Measurements from ENCODE around the gene MAN2A2.
"Not testable (repeated sequence)": the region's sequence is repeated elsewhere in the genome, so short reads cannot be mapped to it uniquely, and the experiment has no call there.

MAN2A2 gene

GRCh38 chr15:90922712-90923322 lies 19.7 kb downstream of the MAN2A2 start:
- not testable (repeated sequence) for DNase-seq

DNA sequence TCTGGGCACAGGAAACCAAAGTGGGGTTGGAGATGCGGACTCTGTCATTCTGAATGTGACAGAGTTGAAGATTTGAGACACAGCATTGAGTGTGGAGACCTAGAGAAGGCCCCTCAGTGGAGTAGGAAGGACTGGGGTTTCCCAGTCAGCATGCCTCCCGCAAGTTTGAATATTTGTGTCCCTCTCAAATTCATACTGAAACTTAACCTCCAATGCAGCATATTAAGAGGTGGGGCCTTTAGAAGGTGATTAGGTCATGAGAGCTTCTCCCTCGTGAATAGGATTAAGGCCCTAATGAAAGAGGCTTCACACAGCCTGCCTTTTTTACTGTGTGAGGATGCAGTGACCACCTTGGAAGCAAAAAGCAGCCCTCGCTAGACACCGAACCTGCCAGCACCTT lies 21.3 kb downstream of the MAN2A2 start:
- no peak for DNase-seq

DNA sequence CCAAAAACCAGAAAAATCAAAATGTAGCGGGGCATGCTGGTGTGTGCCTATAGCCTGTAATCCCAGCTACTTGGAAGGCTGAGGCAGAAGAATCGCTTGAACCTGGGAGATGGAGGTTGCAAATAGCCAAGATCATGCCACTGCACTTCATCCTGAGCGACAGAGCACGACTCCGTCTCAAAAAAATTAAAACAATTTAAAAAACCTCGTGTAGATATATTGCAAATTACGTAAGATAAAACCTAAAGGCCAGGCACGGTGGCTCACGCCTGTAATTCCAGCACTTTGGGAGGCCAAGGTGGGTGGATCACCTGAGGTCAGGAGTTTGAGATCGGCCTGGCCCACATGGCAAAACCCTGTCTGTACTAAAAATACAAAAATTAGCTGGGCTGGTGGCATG lies 23.7 kb downstream of the MAN2A2 start:
- not testable (repeated sequence) for DNase-seq

DNA sequence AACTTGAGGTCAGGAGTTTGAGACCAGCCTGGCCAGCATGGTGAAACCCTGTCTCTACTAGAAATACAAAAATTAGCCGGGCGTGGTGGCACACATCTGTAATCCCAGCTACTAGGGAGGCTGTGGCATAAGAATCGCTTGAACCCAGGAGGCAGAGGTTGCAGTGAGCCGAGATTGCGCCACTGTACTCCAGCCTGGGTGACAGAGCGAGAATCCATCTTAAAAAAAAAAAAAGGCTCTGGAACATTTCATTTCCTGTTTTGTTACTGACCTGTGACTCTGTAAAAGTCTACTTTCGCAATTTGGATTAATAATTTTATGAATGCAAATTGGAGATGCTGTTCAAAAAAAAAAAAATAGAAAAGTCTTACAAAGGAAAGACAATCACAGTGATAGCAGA lies 25.0 kb downstream of the MAN2A2 start:
- DNase-seq, result not testable (repeated sequence)

GRCh38 chr15:90929246-90930019 lies 26.3 kb downstream of the MAN2A2 start:
- DNase-seq, result no peak

GRCh38 chr15:90930861-90931574 lies 27.9 kb downstream of the MAN2A2 start:
- DNase-seq, result no peak

- DNase-seq, result no peak
Measured at GRCh38 chr15:90931575-90931827, 28.4 kb downstream of the MAN2A2 start.

- peak; percentile 78 for DNase-seq
Measured at GRCh38 chr15:90931828-90932659, 28.9 kb downstream of the MAN2A2 start, which contains the start of gene HDDC3. TSS of gene HDDC3 (minus strand) at chr15:90932549. CDS start at chr15:90932540, 9 bp downstream.

GRCh38 chr15:90932660-90932991 lies 29.5 kb downstream of the MAN2A2 start:
- no peak for DNase-seq

GRCh38 chr15:90933301-90933700 lies 30.2 kb downstream of the MAN2A2 start:
- DNase-seq, result no peak

DNA sequence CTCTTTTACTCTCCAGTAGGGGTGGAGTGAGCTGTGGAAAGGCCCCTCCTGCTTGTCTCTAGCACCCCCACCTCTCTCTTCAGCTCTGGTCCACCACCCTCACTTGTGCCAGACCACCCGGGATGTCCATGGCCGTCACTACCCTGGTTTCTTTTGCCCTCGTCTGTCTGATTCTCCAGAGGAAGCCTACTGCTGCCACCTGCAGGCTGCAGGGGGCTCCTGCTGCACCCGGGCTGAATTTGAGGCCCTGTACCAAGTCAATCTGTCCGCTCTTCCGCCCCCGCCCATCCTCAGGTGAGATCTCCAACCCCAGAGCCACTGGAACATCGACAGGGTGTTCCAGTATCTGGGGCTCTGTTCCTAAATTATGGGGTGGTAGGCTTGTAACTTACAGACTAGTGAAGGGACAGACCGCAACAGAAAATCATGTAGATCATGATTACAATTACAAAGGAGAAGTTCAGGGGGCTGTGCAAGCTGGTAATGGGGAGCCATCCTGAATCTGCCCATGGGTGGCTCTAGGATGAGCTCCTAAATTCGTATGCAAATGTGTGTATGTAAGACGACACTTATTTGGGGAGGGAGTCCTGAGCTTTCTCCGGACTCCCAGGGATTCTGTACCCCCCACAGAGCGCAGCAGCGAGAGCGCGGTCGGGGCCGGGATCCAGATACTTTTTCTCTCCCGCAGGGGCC lies 31.3 kb downstream of the MAN2A2 start:
- DNase-seq, result peak; percentile 80

DNA sequence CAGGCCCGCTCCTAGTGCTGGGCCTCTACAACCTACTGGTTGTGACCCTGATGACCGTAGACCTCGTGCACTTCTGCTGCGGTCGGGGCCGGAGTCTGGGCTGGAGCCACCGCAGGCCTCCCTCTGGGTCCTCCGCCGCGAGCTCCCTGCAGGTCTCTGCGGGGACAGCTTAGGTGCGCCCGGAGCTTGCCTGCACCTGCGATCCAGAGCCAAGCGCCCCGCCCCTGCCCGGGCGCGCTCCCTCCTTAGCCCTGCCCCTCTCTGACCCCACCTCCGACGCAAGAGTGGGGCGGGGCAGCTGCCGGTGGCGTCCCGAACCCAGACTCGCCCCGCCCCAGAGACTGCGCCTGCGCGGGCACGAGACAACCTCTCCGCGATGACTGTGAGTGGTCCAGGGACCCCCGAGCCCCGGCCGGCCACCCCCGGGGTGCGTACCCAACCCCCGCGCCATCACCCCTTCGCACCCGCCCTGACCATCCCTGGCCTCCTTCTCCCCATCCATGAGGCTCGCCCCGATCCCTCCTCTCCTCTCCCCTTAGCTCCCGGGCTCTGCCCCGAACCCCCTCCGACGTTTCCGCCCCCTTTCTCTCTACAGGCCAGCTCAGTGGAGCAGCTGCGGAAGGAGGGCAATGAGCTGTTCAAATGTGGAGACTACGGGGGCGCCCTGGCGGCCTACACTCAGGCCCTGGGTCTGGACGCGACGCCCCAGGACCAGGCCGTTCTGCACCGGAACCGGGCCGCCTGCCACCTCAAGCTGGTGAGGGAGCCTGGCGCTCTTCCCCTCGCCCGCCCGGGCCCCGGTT lies 32.0 kb downstream of the MAN2A2 start, which contains the start of gene UNC45A:
UNC45A (plus strand) TSS at position 337 of the 803 bp plus-strand sequence; CDS start at position 377, 40 bp downstream.
- DNase-seq, result peak; percentile 81

DNA sequence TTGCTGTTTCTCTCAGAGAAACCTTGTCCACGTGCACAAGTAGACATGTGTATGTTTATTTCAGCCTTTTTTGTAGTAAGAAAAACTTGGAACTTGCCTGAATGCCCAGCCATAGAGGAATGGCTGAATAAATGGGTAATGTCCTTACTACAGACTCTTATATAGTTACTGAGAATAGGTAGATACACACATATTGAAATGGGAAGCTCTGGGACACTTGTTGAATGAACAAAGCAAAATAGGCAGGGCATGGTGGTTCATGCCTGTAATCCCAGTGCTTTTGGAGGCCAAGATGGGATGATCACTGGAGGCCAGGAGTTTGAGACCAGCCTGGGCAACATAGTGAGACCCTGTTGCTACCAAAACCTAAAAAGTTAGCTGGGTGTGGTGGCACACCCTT lies 33.7 kb downstream of the MAN2A2 start:
- DNase-seq, result no peak

DNA sequence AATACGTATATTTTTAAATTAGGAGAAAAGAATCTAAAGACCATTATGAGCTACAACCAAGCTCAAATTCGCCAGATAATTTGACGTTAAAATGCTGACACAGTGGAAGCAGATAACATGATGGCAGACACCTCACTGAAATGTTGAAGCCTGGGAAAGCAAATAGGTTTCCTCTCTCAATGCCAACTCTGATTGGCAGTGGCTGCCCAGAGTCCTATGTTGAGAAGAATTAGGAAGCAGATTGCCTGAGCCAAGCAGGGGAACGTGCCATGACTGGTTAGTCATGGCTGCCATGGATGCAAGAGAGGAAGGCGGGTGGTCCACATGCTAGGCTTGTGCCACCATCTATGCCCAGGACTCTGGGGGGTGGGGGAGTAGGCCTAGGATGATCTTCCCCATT lies 35.2 kb downstream of the MAN2A2 start:
- DNase-seq, result no peak

DNA sequence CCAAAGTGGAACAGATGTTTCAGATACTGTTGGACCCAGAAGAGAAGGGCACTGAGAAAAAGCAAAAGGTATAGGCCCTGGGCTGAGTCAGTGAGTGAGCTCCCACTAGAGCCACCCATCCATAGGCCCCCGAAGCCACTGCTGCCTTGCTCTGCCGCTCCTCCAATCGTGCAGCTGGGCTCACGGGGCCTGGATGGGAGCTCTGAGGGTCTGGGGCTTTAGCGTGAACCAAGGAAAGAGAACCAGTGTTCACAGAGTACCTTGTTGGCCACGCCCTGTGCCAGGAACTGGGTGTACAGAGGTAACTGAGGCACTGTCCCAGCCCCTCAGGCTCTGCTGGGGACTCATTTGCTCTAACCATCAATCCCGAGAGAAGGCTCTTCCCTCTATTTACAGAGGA lies 36.7 kb downstream of the MAN2A2 start:
- no peak for DNase-seq

DNA sequence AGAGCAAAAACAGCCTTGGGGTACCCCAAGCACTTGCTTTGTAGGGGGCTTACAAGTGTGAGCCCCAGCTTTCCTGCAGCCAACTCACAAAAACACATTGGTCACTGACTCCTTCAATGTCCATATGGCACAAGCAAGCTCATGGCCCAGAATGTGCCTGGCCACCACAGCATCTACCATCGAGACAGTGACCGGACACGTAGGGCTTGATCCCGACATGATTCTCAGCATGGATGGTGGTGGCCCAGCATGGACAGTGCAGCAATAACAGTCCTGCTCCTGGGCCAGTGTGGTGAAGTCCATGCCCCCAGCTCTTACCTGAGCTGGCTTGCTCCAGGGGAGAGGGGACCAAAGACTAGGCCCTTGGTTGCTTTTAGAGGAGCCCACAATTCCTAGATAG lies 37.9 kb downstream of the MAN2A2 start:
- no peak for DNase-seq

GRCh38 chr15:90942354-90943120 lies 39.4 kb downstream of the MAN2A2 start:
- DNase-seq, result no peak

DNA sequence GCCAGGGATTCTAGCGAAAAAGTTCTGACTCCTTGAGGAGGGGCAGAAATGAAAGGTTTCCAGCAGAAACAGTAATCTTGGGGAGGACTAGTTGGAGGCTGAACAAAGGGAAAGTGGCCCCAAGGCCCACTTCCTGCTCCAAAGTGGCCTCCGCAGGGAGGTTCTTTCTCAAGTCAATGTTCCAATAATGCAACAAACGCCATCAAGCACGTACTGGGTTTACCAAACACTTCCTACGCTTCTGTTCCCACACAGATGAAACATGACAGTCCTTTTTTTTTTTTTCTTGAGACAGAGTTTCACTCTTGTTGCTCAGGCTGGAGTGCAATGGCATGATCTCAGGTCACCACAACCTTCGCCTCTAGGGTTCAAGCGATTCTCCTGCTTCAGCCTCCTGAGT lies 42.0 kb downstream of the MAN2A2 start:
- no peak for DNase-seq

DNA sequence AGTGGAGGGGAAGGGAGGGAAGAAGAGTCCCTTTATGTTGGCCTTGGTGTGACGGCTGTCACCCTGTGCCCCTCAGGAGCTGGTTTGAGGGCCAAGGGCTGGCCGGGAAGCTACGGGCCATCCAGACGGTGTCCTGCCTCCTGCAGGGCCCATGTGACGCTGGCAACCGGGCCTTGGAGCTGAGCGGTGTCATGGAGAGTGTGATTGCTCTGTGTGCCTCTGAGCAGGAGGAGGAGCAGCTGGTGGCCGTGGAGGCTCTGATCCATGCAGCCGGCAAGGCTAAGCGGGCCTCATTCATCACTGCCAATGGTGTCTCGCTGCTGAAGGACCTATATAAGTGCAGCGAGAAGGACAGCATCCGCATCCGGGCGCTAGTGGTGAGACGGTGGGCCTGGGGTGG lies 43.4 kb downstream of the MAN2A2 start:
- no peak for DNase-seq

DNA sequence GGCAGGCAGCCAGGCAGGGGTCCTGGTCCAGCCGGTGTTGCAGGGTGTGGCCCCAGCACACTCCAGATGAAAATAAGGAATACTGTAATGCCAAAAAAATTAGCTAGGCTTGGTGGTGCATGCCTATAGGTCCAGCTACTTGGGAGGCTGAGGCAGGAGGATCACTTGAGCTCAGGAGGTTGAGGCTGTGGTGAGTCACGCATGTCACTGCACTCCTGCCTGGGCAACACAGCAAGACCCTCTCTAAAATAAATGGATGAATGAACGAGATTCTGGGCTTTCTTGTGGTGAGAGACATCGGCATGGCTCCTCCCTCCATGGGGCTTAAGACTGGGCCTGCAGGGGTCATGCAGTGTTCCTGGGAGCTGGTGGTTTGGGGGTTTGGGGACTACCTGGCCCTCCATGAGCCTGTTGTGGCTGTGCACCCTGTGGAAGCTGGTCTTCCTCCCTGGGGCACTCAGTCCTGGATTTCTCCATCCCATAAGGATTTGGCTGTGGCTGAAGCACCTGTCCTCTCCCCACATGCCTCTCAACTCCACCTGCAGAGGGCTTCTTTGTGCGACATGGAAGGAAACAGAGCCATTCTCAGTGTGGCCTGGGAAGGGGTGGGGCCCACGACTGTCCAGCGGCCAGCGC lies 44.0 kb downstream of the MAN2A2 start:
- DNase-seq, result no peak
